ENCODE measurements around the gene EPGN.

EPGN gene

DNA sequence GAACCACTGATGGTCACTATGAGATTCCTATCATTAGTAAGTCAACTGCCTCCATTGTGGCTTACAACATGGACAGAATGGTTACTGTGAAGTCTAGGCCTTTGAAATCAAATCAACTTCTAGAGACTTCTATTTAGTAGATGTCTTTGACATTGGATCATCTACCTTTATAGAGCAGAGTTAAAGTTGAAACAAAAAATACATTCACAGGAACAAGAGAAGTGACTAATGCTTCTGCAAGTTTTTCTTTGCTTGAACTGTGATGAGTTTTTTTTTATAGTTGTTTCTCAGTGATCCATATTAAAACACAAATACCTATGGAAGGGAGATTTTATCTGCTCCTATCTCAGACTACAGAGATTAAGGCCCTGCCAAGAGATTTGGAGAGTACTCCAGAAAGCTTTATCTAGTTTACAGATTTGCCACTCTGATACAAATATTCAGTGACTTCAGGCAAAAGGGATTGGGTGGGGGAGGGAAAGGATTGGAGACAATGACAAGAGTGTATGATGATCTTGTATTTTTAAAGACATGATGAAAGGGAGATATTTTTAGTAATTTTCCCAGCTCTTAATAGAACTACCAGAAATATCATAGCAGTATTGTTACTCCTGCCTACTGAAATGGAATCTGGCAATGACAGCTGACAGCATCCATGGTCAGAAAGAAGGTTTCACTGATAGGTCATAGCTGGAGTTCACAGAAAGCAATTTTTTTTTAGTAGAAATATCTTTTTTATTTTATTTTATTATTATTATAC is 16.0 kb upstream of the EPGN start:
- Histone ChIP-seq H3K4me1 (ENCODE audit: low read length) (peaks cover 10% of the 10 kb centered on the region), H3K9ac (ENCODE audit: low read length) (no peak overlapping the region), H3K79me2 (ENCODE audit: low read length) (no peaks in the 10 kb centered on the region), H3K9me3 (ENCODE audit: insufficient read depth, low read length) (no peaks in the 10 kb centered on the region), H3K27ac (ENCODE audit: low read length) (no peak overlapping the region), H3K36me3 (replicated peaks; ENCODE audit: low read depth, low read length) (no peaks in the 10 kb centered on the region), H3K4me3 (ENCODE audit: low read length) (no peak overlapping the region), H3K27me3 (ENCODE audit: low read depth, low read length) (no peaks in the 10 kb centered on the region), H2AFZ (ENCODE audit: low read depth, low read length) (no peak overlapping the region), H3K4me2 (ENCODE audit: low read length) (no peak overlapping the region), H4K20me1 (ENCODE audit: insufficient read depth, low read length) (no peaks in the 10 kb centered on the region)
- TF ChIP-seq CTCF (IDR thresholded peaks at IDR 0.05; ENCODE audit: low read depth, low read length): no peak
- TF ChIP-seq EZH2phosphoT487 (IDR thresholded peaks at IDR 0.05; ENCODE audit: low read depth): no peak

DNA sequence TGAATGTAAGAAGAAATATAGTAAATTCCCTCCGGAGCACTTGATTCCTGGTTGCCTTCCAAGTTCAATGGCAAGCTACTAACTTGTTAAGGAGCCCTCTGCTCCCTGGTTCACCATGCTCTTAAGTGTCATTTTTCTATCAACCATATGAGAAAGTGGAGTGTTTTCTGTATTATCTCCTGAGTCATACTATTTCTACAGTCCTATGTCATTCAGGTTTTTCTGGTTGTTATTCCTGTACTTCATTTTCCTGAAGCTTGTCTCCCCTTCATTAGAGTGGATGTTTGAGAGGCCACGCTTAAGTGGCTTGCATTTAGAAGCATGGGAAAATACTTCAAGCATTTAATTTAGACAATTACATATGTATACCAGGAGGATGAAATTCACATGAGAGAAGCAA is 14.7 kb upstream of the EPGN start:
- Histone ChIP-seq H3K27me3 (ENCODE audit: low read depth, low read length) (no peaks in the 10 kb centered on the region), H3K27ac (ENCODE audit: low read length) (no peak overlapping the region), H3K9ac (ENCODE audit: low read length) (no peak overlapping the region), H3K4me2 (ENCODE audit: low read length) (no peak overlapping the region), H3K4me3 (ENCODE audit: low read length) (no peak overlapping the region), H4K20me1 (ENCODE audit: insufficient read depth, low read length) (no peaks in the 10 kb centered on the region), H3K4me1 (ENCODE audit: low read length) (peaks cover 10% of the 10 kb centered on the region), H3K36me3 (replicated peaks; ENCODE audit: low read depth, low read length) (no peaks in the 10 kb centered on the region), H2AFZ (ENCODE audit: low read depth, low read length) (no peak overlapping the region), H3K9me3 (ENCODE audit: insufficient read depth, low read length) (no peaks in the 10 kb centered on the region), H3K79me2 (ENCODE audit: low read length) (no peaks in the 10 kb centered on the region)
- no peak for TF ChIP-seq CTCF (IDR thresholded peaks at IDR 0.05; ENCODE audit: low read depth, low read length)
- no peak for TF ChIP-seq EZH2phosphoT487 (IDR thresholded peaks at IDR 0.05; ENCODE audit: low read depth)

DNA sequence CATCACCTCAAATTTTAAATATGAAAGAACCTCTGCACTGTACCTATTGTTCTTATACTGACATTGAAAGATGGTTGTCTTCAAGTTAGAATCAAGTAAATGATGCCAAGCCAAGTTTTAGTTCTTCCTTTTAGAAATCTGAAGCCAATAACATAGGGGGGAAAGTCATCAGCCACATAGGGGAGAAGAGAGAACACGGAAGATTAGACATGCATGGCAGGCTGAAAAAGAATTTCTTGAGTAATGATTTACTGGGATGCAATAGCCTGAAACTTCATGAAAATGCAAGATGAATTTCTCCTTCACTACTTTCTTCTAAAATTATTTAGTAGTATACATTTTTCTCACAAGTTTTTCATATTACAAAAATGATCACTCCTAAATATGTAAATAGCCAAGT is 13.6 kb upstream of the EPGN start:
- H4K20me1 ChIP-seq (ENCODE audit: insufficient read depth, low read length): no peaks in the 10 kb centered on the region
- H3K4me2 ChIP-seq (ENCODE audit: low read length): 0 out of 2 replicates have a peak overlapping the region, but pooled peaks have one; percentile 8
- H3K36me3 ChIP-seq (replicated peaks; ENCODE audit: low read depth, low read length): no peaks in the 10 kb centered on the region
- no peak overlapping the region for H3K27ac ChIP-seq (ENCODE audit: low read length)
- H2AFZ ChIP-seq (ENCODE audit: low read depth, low read length): no peak overlapping the region
- H3K9me3 ChIP-seq (ENCODE audit: insufficient read depth, low read length): no peaks in the 10 kb centered on the region
- no peak overlapping the region for H3K4me3 ChIP-seq (ENCODE audit: low read length)
- H3K27me3 ChIP-seq (ENCODE audit: low read depth, low read length): no peaks in the 10 kb centered on the region
- peaks cover 10% of the 10 kb centered on the region for H3K4me1 ChIP-seq (ENCODE audit: low read length)
- H3K9ac ChIP-seq (ENCODE audit: low read length): no peak overlapping the region
- no peak for TF ChIP-seq EZH2phosphoT487 (IDR thresholded peaks at IDR 0.05; ENCODE audit: low read depth)
- TF ChIP-seq CTCF (IDR thresholded peaks at IDR 0.05; ENCODE audit: low read depth, low read length): no peak
- no peaks in the 10 kb centered on the region for H3K79me2 ChIP-seq (ENCODE audit: low read length)

DNA sequence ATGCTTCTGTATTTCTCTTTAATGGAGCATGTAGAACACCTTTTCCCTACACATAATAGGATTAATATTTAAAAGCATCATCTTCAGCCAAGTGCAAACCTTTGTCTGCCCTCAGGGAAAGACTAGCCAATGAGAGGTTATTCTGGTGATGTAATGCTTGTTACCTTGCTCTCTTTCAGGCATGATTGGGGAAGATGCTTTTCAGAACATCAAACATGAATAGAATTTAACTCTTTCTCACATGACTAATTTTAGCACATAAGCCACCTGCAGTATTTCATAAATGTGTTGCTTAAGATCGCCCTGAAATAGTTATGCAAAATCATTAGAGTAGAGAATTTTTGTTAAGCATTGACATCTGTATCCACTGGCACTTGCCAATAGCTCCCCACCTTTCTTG is 10.7 kb upstream of the EPGN start:
- no peaks in the 10 kb centered on the region for H4K20me1 ChIP-seq (ENCODE audit: insufficient read depth, low read length)
- H3K27me3 ChIP-seq (ENCODE audit: low read depth, low read length): no peaks in the 10 kb centered on the region
- peaks cover 10% of the 10 kb centered on the region for H3K4me1 ChIP-seq (ENCODE audit: low read length)
- no peak overlapping the region for H3K4me2 ChIP-seq (ENCODE audit: low read length)
- no peak overlapping the region for H3K4me3 ChIP-seq (ENCODE audit: low read length)
- no peaks in the 10 kb centered on the region for H3K36me3 ChIP-seq (replicated peaks; ENCODE audit: low read depth, low read length)
- no peaks in the 10 kb centered on the region for H3K79me2 ChIP-seq (ENCODE audit: low read length)
- no peak for TF ChIP-seq EZH2phosphoT487 (IDR thresholded peaks at IDR 0.05; ENCODE audit: low read depth)
- no peak for TF ChIP-seq CTCF (IDR thresholded peaks at IDR 0.05; ENCODE audit: low read depth, low read length)
- H3K9me3 ChIP-seq (ENCODE audit: insufficient read depth, low read length): no peaks in the 10 kb centered on the region
- H2AFZ ChIP-seq (ENCODE audit: low read depth, low read length): no peak overlapping the region
- H3K9ac ChIP-seq (ENCODE audit: low read length): no peak overlapping the region
- H3K27ac ChIP-seq (ENCODE audit: low read length): no peak overlapping the region

Measured in OCI-LY3 (cell line).